Parathyroid adenoma (tissue), 2 donors: ENCODE results near the gene AKTIP.
A peak's percentile ranks its signal among the peaks of the same experiment; 100 is the strongest.
"Not testable (repeated sequence)": the region's sequence is repeated elsewhere in the genome, so short reads cannot be mapped to it uniquely, and the experiment has no call there.

Source experiments
- H2AFZ ChIP-seq: fragments of 300-600 bp; sonication (generic); one replicate; pipeline ENCODE4 v1.7.0; 2017; ENCODE audit warnings: antibody characterized with exemption, mild to moderate bottlenecking
- H3K27ac ChIP-seq: fragments of 300-600 bp; sonication (generic); one replicate; pipeline ENCODE4 v1.7.0; 2017
- H3K27me3 ChIP-seq: fragments of 300-600 bp; sonication (generic); one replicate; pipeline ENCODE4 v1.7.0; 2017; ENCODE audit warnings: low read length; ENCODE audit not compliant: control insufficient read depth, insufficient read depth
- H3K36me3 ChIP-seq: fragments of 300-600 bp; sonication (generic); one replicate; pipeline ENCODE4 v1.7.0; 2017; ENCODE audit warnings: low read length; ENCODE audit not compliant: control insufficient read depth, insufficient read depth
- H3K4me1 ChIP-seq: fragments of 300-600 bp; sonication (generic); one replicate; pipeline ENCODE4 v1.7.0; 2017; ENCODE audit warnings: control low read depth
- H3K4me2 ChIP-seq: fragments of 300-600 bp; sonication (generic); one replicate; pipeline ENCODE4 v1.7.0; 2017; ENCODE audit warnings: low read length
- H3K4me3 ChIP-seq: fragments of 300-600 bp; sonication (generic); one replicate; pipeline ENCODE4 v1.7.0; 2017; ENCODE audit warnings: low read depth, low read length
- H3K79me2 ChIP-seq: fragments of 300-600 bp; sonication (generic); one replicate; pipeline ENCODE4 v1.7.0; 2017; ENCODE audit warnings: control low read depth
- H3K9ac ChIP-seq: fragments of 300-600 bp; sonication (generic); one replicate; pipeline ENCODE4 v1.7.0; 2017; ENCODE audit warnings: mild to moderate bottlenecking
- H3K9me3 ChIP-seq: fragments of 300-600 bp; sonication (generic); one replicate; pipeline ENCODE4 v1.7.0; 2017; ENCODE audit warnings: low read length; ENCODE audit not compliant: control insufficient read depth
- TF ChIP-seq, protein P1 (sequence below): fragments of 300-600 bp; sonication (generic); IDR thresholded peaks from one replicate; pipeline ENCODE4 v1.7.0; 2017; ENCODE audit warnings: antibody characterized with exemption, mild to moderate bottlenecking
- donor health status: primary hyperparathyroidism.

Gene AKTIP

DNA sequence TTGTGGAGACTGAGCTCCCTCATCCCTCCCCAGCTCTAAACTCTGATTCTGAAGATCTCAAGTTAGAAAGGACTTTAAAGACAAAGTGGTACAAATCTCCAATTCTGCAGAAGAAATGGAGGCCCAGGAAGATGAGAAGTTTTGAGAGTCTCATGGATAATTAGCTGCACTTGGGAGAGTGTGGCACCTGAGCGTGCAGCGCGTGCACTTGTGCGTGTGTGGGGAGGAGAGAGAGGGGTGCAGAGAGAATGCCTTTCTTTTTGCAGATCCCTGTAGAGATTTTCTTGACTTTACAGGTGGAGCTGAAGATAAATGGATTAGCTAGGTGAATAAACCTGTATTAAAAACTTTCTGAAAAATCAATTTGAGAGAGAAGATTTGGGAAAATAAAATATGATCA, 14.8 kb upstream of the AKTIP start:
- H3K4me3 ChIP-seq, result no peak overlapping the region

DNA sequence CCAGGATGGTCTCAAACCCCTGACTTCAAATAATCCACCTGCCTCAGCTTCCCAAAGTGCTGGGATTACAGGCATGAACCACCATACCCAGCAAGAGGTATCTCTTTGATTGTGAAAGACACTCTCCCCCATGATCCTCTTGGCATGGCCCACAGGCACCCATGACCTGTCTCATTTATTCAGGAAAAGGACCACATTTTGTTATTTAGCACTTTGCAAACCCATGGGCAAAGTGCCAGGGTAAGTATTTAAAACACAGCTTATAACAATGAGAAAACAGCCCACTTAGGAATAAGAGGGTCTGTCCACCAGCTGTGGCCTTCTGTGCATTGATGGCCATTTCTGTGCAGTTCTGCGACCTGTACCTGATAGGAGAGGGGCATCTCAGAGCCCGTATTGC, 12.8 kb upstream of the AKTIP start:
- Histone ChIP-seq H3K36me3 (no peaks in the 10 kb centered on the region), H3K9me3 (no peaks in the 10 kb centered on the region), H3K4me1 (no peaks in the 10 kb centered on the region), H3K9ac (no peak overlapping the region), H3K27me3 (no peaks in the 10 kb centered on the region), H3K27ac (peak overlapping the region; percentile 32), H3K79me2 (no peaks in the 10 kb centered on the region), H3K4me2 (no peak overlapping the region), H3K4me3 (no peak overlapping the region), H2AFZ (no peak overlapping the region)
- TF ChIP-seq, protein P1, sequence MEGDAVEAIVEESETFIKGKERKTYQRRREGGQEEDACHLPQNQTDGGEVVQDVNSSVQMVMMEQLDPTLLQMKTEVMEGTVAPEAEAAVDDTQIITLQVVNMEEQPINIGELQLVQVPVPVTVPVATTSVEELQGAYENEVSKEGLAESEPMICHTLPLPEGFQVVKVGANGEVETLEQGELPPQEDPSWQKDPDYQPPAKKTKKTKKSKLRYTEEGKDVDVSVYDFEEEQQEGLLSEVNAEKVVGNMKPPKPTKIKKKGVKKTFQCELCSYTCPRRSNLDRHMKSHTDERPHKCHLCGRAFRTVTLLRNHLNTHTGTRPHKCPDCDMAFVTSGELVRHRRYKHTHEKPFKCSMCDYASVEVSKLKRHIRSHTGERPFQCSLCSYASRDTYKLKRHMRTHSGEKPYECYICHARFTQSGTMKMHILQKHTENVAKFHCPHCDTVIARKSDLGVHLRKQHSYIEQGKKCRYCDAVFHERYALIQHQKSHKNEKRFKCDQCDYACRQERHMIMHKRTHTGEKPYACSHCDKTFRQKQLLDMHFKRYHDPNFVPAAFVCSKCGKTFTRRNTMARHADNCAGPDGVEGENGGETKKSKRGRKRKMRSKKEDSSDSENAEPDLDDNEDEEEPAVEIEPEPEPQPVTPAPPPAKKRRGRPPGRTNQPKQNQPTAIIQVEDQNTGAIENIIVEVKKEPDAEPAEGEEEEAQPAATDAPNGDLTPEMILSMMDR, result no peak

More for the DNA sequence above, 14.8 kb upstream of the AKTIP start:
- H3K79me2 ChIP-seq, result no peaks in the 10 kb centered on the region
- TF ChIP-seq, protein P1, result no peak
- no peaks in the 10 kb centered on the region for H3K4me1 ChIP-seq
- peak overlapping the region; percentile 72 for H3K27ac ChIP-seq
- H3K9me3 ChIP-seq, result no peaks in the 10 kb centered on the region
- H3K9ac ChIP-seq, result no peak overlapping the region
- no peaks in the 10 kb centered on the region for H3K27me3 ChIP-seq
- no peak overlapping the region for H3K4me2 ChIP-seq
- no peaks in the 10 kb centered on the region for H3K36me3 ChIP-seq
- H2AFZ ChIP-seq, result no peak overlapping the region

DNA sequence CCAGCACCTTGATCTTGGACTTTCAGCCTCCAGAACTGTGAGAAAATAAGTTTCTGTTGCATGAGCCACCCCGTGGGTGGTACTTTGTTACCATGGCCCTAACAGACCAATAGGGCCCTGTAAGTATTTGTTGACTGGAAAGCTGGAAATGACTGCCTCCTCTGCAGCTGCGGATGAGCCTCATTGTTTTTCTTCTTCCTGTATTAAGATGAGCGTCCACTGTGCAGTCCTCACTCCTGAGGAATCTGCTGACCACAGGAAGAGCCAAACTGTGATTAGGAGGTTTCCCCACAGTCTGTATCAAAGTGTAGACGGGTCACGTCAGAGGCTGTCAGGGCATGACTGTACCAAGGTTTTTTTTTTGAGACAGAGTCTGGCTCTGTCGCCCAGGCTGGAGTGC, 12.2 kb upstream of the AKTIP start:
- Histone ChIP-seq H3K27me3 (no peaks in the 10 kb centered on the region), H3K4me2 (no peak overlapping the region), H3K9me3 (no peaks in the 10 kb centered on the region), H3K79me2 (no peaks in the 10 kb centered on the region), H2AFZ (no peak overlapping the region), H3K9ac (no peak overlapping the region), H3K36me3 (no peaks in the 10 kb centered on the region), H3K4me1 (no peaks in the 10 kb centered on the region), H3K27ac (peak overlapping the region; percentile 68), H3K4me3 (no peak overlapping the region)
- TF ChIP-seq, protein P1, result no peak

DNA sequence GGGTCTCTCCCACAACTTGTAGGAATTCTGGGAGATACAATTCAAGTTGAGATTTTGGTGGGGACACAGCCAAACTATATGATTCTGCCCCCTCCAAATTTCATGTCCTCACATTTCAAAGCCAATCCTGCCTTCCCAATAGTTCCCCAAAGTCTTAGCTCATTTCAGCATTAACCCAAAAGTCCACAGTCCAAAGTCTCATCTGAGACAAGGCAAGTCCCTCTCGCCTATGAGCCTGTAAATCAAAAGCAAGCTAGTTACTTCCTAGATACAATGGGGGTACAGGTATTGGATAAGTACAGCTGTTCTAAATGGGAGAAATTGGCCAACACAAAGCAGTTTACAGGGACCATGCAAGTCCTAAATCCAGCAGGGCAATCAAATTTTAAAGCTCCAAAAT, 9.8 kb upstream of the AKTIP start:
- not testable (repeated sequence) for H3K79me2 ChIP-seq, H3K27me3 ChIP-seq, H3K9me3 ChIP-seq, H3K9ac ChIP-seq, H3K36me3 ChIP-seq, H3K4me2 ChIP-seq, H3K27ac ChIP-seq, H3K4me3 ChIP-seq, H2AFZ ChIP-seq, H3K4me1 ChIP-seq

DNA sequence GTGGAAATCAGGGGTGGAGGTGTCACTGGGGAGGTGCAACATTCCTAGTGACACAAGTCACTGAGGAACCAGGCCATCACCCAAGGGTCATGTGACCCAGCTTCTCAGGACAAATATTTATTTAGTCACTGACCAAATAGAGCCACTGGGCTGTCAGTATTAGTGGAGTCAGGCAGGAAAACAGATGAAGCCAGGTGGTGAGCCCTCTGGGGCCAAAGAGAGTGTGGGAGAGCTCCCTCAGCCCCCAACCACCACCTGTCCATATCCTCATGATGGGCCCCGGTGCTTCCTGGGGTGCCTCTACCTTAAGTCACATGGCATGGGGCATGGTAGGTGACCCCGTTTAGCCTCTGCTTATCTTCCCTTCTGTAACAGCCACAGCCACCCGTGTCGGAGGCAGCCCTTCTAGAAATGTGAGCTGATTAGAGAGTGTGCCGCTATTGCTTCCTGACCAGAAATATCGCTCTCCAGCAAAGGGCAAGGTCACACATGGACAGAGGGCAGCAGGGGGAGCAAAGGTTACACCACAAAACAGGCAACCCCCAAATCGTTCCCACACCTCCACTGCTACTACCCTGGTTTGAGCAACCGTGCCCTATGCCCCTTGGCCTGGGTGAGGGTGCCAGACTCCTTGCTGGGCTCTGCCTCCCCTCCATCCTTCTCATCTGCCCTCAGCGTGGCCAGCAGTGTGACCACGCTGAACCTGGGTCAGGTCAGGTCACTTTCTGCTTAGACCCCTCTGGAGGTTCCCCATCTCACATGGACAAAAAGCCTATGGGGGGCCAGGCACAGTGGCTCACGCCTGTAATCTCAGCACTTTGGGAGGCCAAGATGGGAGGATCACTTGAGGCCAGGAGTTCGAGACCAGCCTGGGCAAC, 8.6 kb upstream of the AKTIP start:
- no peaks in the 10 kb centered on the region for H3K27me3 ChIP-seq
- no peak overlapping the region for H3K4me3 ChIP-seq
- no peak overlapping the region for H3K27ac ChIP-seq
- H3K79me2 ChIP-seq, result no peaks in the 10 kb centered on the region
- H3K4me2 ChIP-seq, result no peak overlapping the region
- no peaks in the 10 kb centered on the region for H3K36me3 ChIP-seq
- no peak overlapping the region for H2AFZ ChIP-seq
- H3K9ac ChIP-seq, result no peak overlapping the region
- TF ChIP-seq, protein P1, result no peak
- no peaks in the 10 kb centered on the region for H3K9me3 ChIP-seq
- no peaks in the 10 kb centered on the region for H3K4me1 ChIP-seq
